Sigmoid colon (tissue), 7 donors: Measurements from ENCODE around the gene GRM3. TPM values are rescaled to one million over a fixed set of nuclear protein-coding genes. Genes with fewer than 3 reads are reported as not detected.

Source experiments
- DNase-seq: peaks from one replicate; pipeline ENCODE4 v3.0.0-alpha.2; 2019
- H3K27ac ChIP-seq, 4 donors: fragments of 200-600 bp; sonication (generic); one replicate each; pipeline ENCODE4 v1.5.1; 2016 to 2019; ENCODE audit warnings: mild to moderate bottlenecking in 1 of 4
- H3K27me3 ChIP-seq, 3 donors: fragments of 200-600 bp; sonication (generic); one replicate each; pipeline ENCODE4 v1.5.1; 2019; ENCODE audit warnings: mild to moderate bottlenecking in 1 of 3
- H3K36me3 ChIP-seq, 4 donors: fragments of 200-600 bp; sonication (generic); one replicate each; pipeline ENCODE4 v1.5.1; 2016 to 2019
- H3K4me1 ChIP-seq, 4 donors: fragments of 200-600 bp; sonication (generic); one replicate each; pipeline ENCODE4 v1.5.1; 2017 to 2019
- H3K4me3 ChIP-seq, 4 donors: fragments of 200-600 bp; sonication (generic); one replicate each; pipeline ENCODE4 v1.5.1; 2017 to 2019; ENCODE audit warnings: mild to moderate bottlenecking in 2 of 4, moderate library complexity in 1 of 4
- H3K9me3 ChIP-seq, 4 donors: fragments of 200-600 bp in 3 of 4; sonication (generic) in 3 of 4; one replicate each; pipeline versions ENCODE4 v1.5.1 to v1.6.1; 2013 to 2019
- CTCF ChIP-seq, 4 experiments: fragments of 450-650 bp in 3 of 4; fragments of 200-600 bp in 1 of 4; IDR thresholded peaks; one replicate each; pipeline ENCODE4 v1.5.1; 2016 to 2019; ENCODE audit warnings: antibody characterized with exemption in 4 of 4, mild to moderate bottlenecking in 3 of 4, moderate library complexity in 2 of 4
- EP300 ChIP-seq, 4 donors: sonication (generic); formaldehyde crosslinking; IDR thresholded peaks; one replicate each; pipeline ENCODE4 v1.6.1; 2017; ENCODE audit warnings: antibody characterized with exemption in 4 of 4
- POLR2A ChIP-seq, 2 donors: fragments of 450-650 bp; IDR thresholded peaks; one replicate each; pipeline ENCODE4 v1.6.1; 2016; ENCODE audit warnings: antibody characterized with exemption in 2 of 2, mild to moderate bottlenecking in 2 of 2, moderate library complexity in 2 of 2
- POLR2AphosphoS5 ChIP-seq, 4 donors: sonication (generic); formaldehyde crosslinking; IDR thresholded peaks; one replicate each; pipeline ENCODE4 v1.6.1; 2017; ENCODE audit warnings: antibody characterized with exemption in 4 of 4
- WGBS, 2 donors: extraction: QIAGEN DNeasy Blood & Tissue Kit; methylation state at CpG; one replicate each; pipeline ENCODE4 v1.1.7; 2013; 5-methylcytosine and 5-hydroxymethylcytosine counted together
- intact Hi-C: fragments of 100-400 bp; cut with DNase I; formaldehyde crosslinking; loops from one replicate; pipeline ENCODE4 v1.15.1; 2023
- polyA plus RNA-seq, 3 donors: library from polyadenylated mRNA; stranded (reverse); fragments of 200-250 nt; gene quantifications; one replicate each; pipeline ENCODE4 v1.2.3, GENCODE V29; 2013
- total RNA-seq, 4 donors: library from RNA; depleted of rRNA; stranded (reverse); fragments of >200 nt; gene quantifications; one replicate each; pipeline ENCODE4 v1.1.0, GENCODE V29; 2016
- donor health status: healthy with polysubstance abuse.
- donor health status: Bipolar disorder and iron deficiency.
- donor health status: healthy.

GRM3 gene
- total and polyA plus RNA-seq, 7 donors, result 1.4 TPM; not detected in 6

DNA sequence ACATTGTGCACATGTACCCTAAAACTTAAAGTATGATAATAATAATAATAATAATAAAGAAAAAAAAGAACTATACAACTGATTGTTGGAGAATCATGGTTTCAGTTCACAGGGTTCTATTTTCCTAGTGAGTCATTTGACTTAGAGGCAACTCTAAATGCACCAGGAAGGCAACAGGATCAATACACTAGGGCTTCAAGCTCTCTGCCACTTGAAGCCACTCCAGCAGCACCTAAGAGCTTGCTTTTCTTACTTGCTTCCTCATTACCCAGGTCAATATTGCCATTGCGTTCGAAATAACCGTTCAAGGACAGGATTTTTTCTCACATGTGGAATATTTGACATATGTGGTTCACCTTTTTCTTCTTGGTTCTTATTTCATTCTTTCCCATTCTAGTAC is 189.7 kb downstream of the GRM3 start:
- no peaks in the 10 kb centered on the region for H3K27me3 ChIP-seq
- no peak for DNase-seq
- TF ChIP-seq POLR2AphosphoS5 (IDR thresholded peaks at IDR 0.05), result no peak
- no peak for TF ChIP-seq POLR2A (IDR thresholded peaks at IDR 0.05)
- no peak for TF ChIP-seq CTCF (IDR thresholded peaks at IDR 0.05)
- no peak for TF ChIP-seq EP300 (IDR thresholded peaks at IDR 0.05)
- H3K36me3 ChIP-seq, result no peaks in the 10 kb centered on the region
- WGBS, 2 donors, result 21 to 75% methylated on average over 3 of the region's 3 CpGs
- no peaks in the 10 kb centered on the region for H3K4me1 ChIP-seq
- H3K27ac ChIP-seq, result no peak overlapping the region
- H3K9me3 ChIP-seq, result no peaks in the 10 kb centered on the region
- intact Hi-C loops, result no loop called here
- H3K4me3 ChIP-seq, result no peak overlapping the region

- 78 to 81% methylated on average over 3 of the region's 3 CpGs for WGBS, 2 donors
- TF ChIP-seq CTCF (IDR thresholded peaks at IDR 0.05) (no peak), EP300 (IDR thresholded peaks at IDR 0.05) (no peak), POLR2AphosphoS5 (IDR thresholded peaks at IDR 0.05) (no peak), POLR2A (IDR thresholded peaks at IDR 0.05) (no peak)
- no peak overlapping the region for H3K27ac ChIP-seq
- intact Hi-C loops, result no loop called here
- no peak overlapping the region for H3K4me3 ChIP-seq
- H3K9me3 ChIP-seq, result no peaks in the 10 kb centered on the region
- no peak for DNase-seq
- no peaks in the 10 kb centered on the region for H3K27me3 ChIP-seq
- no peaks in the 10 kb centered on the region for H3K4me1 ChIP-seq
- no peaks in the 10 kb centered on the region for H3K36me3 ChIP-seq
Measured at GRCh38 chr7:86837235-86837634, 193.5 kb downstream of the GRM3 start.

- Histone ChIP-seq H3K27ac (no peak overlapping the region), H3K27me3 (no peaks in the 10 kb centered on the region), H3K4me1 (no peaks in the 10 kb centered on the region), H3K9me3 (peaks cover 0 to 4% (median 0%) of the 10 kb centered on the region in 4 donors), H3K36me3 (no peaks in the 10 kb centered on the region), H3K4me3 (no peak overlapping the region)
- TF ChIP-seq POLR2AphosphoS5 (IDR thresholded peaks at IDR 0.05) (no peak), CTCF (IDR thresholded peaks at IDR 0.05) (no peak), EP300 (IDR thresholded peaks at IDR 0.05) (no peak)
- no peak for DNase-seq
- 90 to 95% methylated on average over 3 of the region's 3 CpGs for WGBS, 2 donors
- intact Hi-C loops, result no loop called here
Measured at GRCh38 chr7:86844608-86845007, 200.9 kb downstream of the GRM3 start.

DNA sequence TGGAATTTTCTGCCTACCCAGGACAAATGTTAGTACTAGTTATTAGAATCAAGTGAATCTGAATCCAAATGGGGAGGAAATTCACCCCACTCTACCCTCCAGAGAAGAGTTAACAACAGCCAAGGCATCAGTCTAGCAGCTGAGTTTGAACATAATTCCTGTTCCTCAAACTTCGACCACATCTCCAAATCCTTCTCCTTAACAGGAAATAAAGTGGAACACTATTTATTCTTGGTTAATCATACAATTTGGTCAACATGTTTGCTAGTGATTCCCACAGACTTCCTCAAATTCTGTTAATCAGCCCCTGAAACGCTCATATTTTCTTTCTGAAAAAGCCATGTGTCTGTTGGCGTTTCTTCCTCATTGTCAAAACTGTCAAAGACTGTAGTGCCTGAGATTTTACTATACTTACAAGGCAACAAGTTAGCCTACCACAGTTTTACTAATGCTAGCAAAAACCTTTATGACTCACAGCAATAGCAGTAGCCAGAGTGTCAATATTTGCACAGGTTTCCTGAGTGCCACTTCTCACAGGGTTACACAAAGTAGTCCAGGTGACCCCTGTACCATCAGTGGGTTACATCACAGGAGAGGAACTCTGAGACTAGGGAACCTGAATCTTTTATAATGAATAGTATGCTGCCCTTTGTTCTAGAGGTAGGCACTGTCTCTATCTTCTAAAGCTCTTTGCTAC is 202.9 kb downstream of the GRM3 start:
- peaks cover 0 to 4% (median 0%) of the 10 kb centered on the region in 4 donors for H3K9me3 ChIP-seq
- DNase-seq, result no peak
- no peaks in the 10 kb centered on the region for H3K4me1 ChIP-seq
- no peaks in the 10 kb centered on the region for H3K27me3 ChIP-seq
- 4 to 20% methylated on average over 3 of the region's 3 CpGs for WGBS, 2 donors
- no peak overlapping the region for H3K4me3 ChIP-seq
- TF ChIP-seq POLR2A (IDR thresholded peaks at IDR 0.05) (no peak), EP300 (IDR thresholded peaks at IDR 0.05) (no peak), POLR2AphosphoS5 (IDR thresholded peaks at IDR 0.05) (no peak), CTCF (IDR thresholded peaks at IDR 0.05) (no peak)
- no peaks in the 10 kb centered on the region for H3K36me3 ChIP-seq
- intact Hi-C loops, result no loop called here
- no peak overlapping the region for H3K27ac ChIP-seq

DNA sequence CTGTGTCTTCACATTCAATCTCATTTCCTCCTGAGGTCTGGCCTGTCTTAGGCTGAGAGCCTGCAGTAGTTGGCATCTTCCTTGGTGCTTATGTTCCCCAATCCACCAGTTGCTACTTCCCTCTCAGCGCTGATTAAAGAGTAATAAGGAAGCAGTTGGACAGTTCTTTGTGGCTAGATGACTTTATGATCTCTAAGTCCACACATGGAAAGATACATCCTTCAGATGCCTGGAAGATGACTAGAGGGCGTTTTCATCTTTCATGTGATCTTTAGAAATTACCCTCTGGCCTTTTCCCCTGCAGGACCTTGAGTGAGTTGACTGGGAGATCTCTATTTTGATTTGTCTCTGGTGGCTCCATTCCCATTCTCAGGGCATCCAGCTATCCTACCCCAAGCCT is 204.5 kb downstream of the GRM3 start:
- no peak for TF ChIP-seq EP300 (IDR thresholded peaks at IDR 0.05)
- TF ChIP-seq CTCF (IDR thresholded peaks at IDR 0.05), result no peak
- no peak for TF ChIP-seq POLR2A (IDR thresholded peaks at IDR 0.05)
- no peak for TF ChIP-seq POLR2AphosphoS5 (IDR thresholded peaks at IDR 0.05)
- no peak for DNase-seq
- 13 to 57% methylated on average over 2 of the region's 2 CpGs for WGBS, 2 donors
- intact Hi-C loops, result no loop called here
- Histone ChIP-seq H3K4me3 (no peak overlapping the region), H3K27ac (no peak overlapping the region), H3K9me3 (peaks cover 0 to 4% (median 0%) of the 10 kb centered on the region in 4 donors), H3K27me3 (no peaks in the 10 kb centered on the region), H3K4me1 (no peaks in the 10 kb centered on the region), H3K36me3 (no peaks in the 10 kb centered on the region)
